Measurements from ENCODE around the gene HOXD10. TPM values are rescaled to one million over a fixed set of nuclear protein-coding genes. Genes with fewer than 3 reads are reported as not detected.
A peak's percentile ranks its signal among the peaks of the same experiment; 100 is the strongest.

Gene HOXD10
- total RNA-seq, 1 donor: not detected

GRCh38 chr2:176111846-176112374 is 4.7 kb upstream of the HOXD10 start:
- Histone ChIP-seq H2AFZ (ENCODE audit: low read length) (no peak overlapping the region), H3K79me2 (ENCODE audit: insufficient read depth, low read length) (no peaks in the 10 kb centered on the region), H3K4me2 (ENCODE audit: insufficient read depth, low read length) (no peak overlapping the region), H3K9me3 (ENCODE audit: low read depth, low read length) (no peaks in the 10 kb centered on the region), H3K27ac (ENCODE audit: low read depth, low read length) (no peak overlapping the region), H3K4me3 (ENCODE audit: insufficient read depth, low read length) (no peak overlapping the region), H3K4me1 (ENCODE audit: insufficient read depth, low read length) (no peaks in the 10 kb centered on the region), H3K27me3 (ENCODE audit: insufficient read depth, low read length) (peaks cover 91% of the 10 kb centered on the region), H3K36me3 (ENCODE audit: insufficient read depth, low read length) (no peaks in the 10 kb centered on the region), H4K20me1 (ENCODE audit: insufficient read depth, low read length) (no peaks in the 10 kb centered on the region)
- no peak for TF ChIP-seq CTCF (IDR thresholded peaks at IDR 0.05; ENCODE audit: extremely low read depth, low read depth, low read length)
- DNase-seq (ENCODE audit: insufficient read length, low spot score, missing footprints): peak; percentile 71

- H4K20me1 ChIP-seq (ENCODE audit: insufficient read depth, low read length): no peaks in the 10 kb centered on the region
- no peaks in the 10 kb centered on the region for H3K36me3 ChIP-seq (ENCODE audit: insufficient read depth, low read length)
- H3K4me2 ChIP-seq (ENCODE audit: insufficient read depth, low read length): no peak overlapping the region
- H3K9me3 ChIP-seq (ENCODE audit: low read depth, low read length): no peaks in the 10 kb centered on the region
- TF ChIP-seq CTCF (IDR thresholded peaks at IDR 0.05; ENCODE audit: extremely low read depth, low read depth, low read length): no peak
- H3K27ac ChIP-seq (ENCODE audit: low read depth, low read length): no peak overlapping the region
- no peaks in the 10 kb centered on the region for H3K79me2 ChIP-seq (ENCODE audit: insufficient read depth, low read length)
- peak; percentile 64 for DNase-seq (ENCODE audit: insufficient read length, low spot score, missing footprints)
- H3K27me3 ChIP-seq (ENCODE audit: insufficient read depth, low read length): peaks cover 94% of the 10 kb centered on the region
- H2AFZ ChIP-seq (ENCODE audit: low read length): no peak overlapping the region
- H3K4me1 ChIP-seq (ENCODE audit: insufficient read depth, low read length): no peaks in the 10 kb centered on the region
- no peak overlapping the region for H3K4me3 ChIP-seq (ENCODE audit: insufficient read depth, low read length)
These were observed 3.9 kb upstream of the HOXD10 start for GRCh38 chr2:176112375-176113302.

- Histone ChIP-seq H3K27me3 (ENCODE audit: insufficient read depth, low read length) (peaks cover 98% of the 10 kb centered on the region), H3K4me2 (ENCODE audit: insufficient read depth, low read length) (no peak overlapping the region), H3K27ac (ENCODE audit: low read depth, low read length) (no peak overlapping the region), H3K9me3 (ENCODE audit: low read depth, low read length) (no peaks in the 10 kb centered on the region), H3K79me2 (ENCODE audit: insufficient read depth, low read length) (no peaks in the 10 kb centered on the region), H3K4me1 (ENCODE audit: insufficient read depth, low read length) (no peaks in the 10 kb centered on the region), H3K36me3 (ENCODE audit: insufficient read depth, low read length) (no peaks in the 10 kb centered on the region), H2AFZ (ENCODE audit: low read length) (no peak overlapping the region), H3K4me3 (ENCODE audit: insufficient read depth, low read length) (no peak overlapping the region), H4K20me1 (ENCODE audit: insufficient read depth, low read length) (no peaks in the 10 kb centered on the region)
- no peak for TF ChIP-seq CTCF (IDR thresholded peaks at IDR 0.05; ENCODE audit: extremely low read depth, low read depth, low read length)
- peak; percentile 59 for DNase-seq (ENCODE audit: insufficient read length, low spot score, missing footprints)
These were observed 2.3 kb upstream of the HOXD10 start for GRCh38 chr2:176114120-176114929.

All from osteoblast (primary cell).